ENCODE data around the gene CD6.

The CD6 gene

GRCh38 chr11:61008971-61009370, 37.5 kb downstream of the CD6 start:
- no peak for DNase-seq (ENCODE audit: low read depth in 2 of 2)

GRCh38 chr11:61009392-61010275, 38.2 kb downstream of the CD6 start:
- DNase-seq (ENCODE audit: low read depth in 2 of 2), result no peak

- no peak for DNase-seq (ENCODE audit: low read depth in 2 of 2)
These were observed 39.2 kb downstream of the CD6 start for GRCh38 chr11:61010466-61011228.

GRCh38 chr11:61011229-61011870, 39.9 kb downstream of the CD6 start:
- DNase-seq (ENCODE audit: low read depth in 2 of 2), result no peak

- no peak for DNase-seq (ENCODE audit: low read depth in 2 of 2)
These were observed 40.7 kb downstream of the CD6 start for GRCh38 chr11:61011950-61012736.

- no peak for DNase-seq (ENCODE audit: low read depth in 2 of 2)
These were observed 41.3 kb downstream of the CD6 start for GRCh38 chr11:61012737-61013215.

- DNase-seq (ENCODE audit: low read depth in 2 of 2), result no peak
These were observed 46.6 kb downstream of the CD6 start for GRCh38 chr11:61018059-61018458.

GRCh38 chr11:61019037-61019831, 47.8 kb downstream of the CD6 start:
- no peak for DNase-seq (ENCODE audit: low read depth in 2 of 2)

- no peak for DNase-seq (ENCODE audit: low read depth in 2 of 2)
These were observed 48.4 kb downstream of the CD6 start for GRCh38 chr11:61019832-61020405.

- no peak for DNase-seq (ENCODE audit: low read depth in 2 of 2)
These were observed 49.2 kb downstream of the CD6 start for GRCh38 chr11:61020551-61021235.

GRCh38 chr11:61021661-61022212, 50.3 kb downstream of the CD6 start:
- DNase-seq (ENCODE audit: low read depth in 2 of 2), result peak; percentile 52 to 71

- DNase-seq (ENCODE audit: low read depth in 2 of 2), result no peak
These were observed 51.0 kb downstream of the CD6 start for GRCh38 chr11:61022311-61023085.

GRCh38 chr11:61023086-61023965, 51.8 kb downstream of the CD6 start:
- peak in 1 of 2 donors; percentile 65 for DNase-seq (ENCODE audit: low read depth in 2 of 2)

- no peak for DNase-seq (ENCODE audit: low read depth in 2 of 2)
These were observed 52.5 kb downstream of the CD6 start for GRCh38 chr11:61023966-61024295.

- DNase-seq (ENCODE audit: low read depth in 2 of 2), result no peak
These were observed 53.7 kb downstream of the CD6 start for GRCh38 chr11:61024938-61025820.

GRCh38 chr11:61025821-61026120, 54.3 kb downstream of the CD6 start:
- DNase-seq (ENCODE audit: low read depth in 2 of 2), result no peak

Data from stimulated activated CD8-positive, alpha-beta memory T cell treated with anti-CD3 and anti-CD28 coated beads, Interleukin-2, amount 100 ng/mL, for 48 hours (primary cell).